Panc1 (cell line): Measurements from ENCODE around the gene SEMA7A. TPM values are rescaled to one million over a fixed set of nuclear protein-coding genes. Genes with fewer than 3 reads are reported as not detected.

Experiments
- ATAC-seq: fragments of 200-7000 bp; cut with Tn5 transposase; 2 replicates; pipeline ENCODE4 v1.9.1; 2020; ENCODE audit warnings: mild to moderate bottlenecking, moderate library complexity
- BruUV-seq: library from RNA; stranded (reverse); fragments of 400-500 nt; replicated peaks from 2 replicates; lab custom pipeline; 2021; lab: Mats Ljungman, UMichigan
- CTCF ChIA-PET: fragments of 300-600 bp; sonication (Branson Sonifier 250); formaldehyde crosslinking; loops from one replicate; lab custom pipeline; 2022; ENCODE audit warnings: antibody characterized with exemption; lab: Charles Lee
- POLR2A ChIA-PET: fragments of 300-600 bp; sonication (Branson Sonifier 250); formaldehyde crosslinking; loops from one replicate; lab custom pipeline; 2022; ENCODE audit warnings: antibody characterized with exemption; lab: Charles Lee
- DNase-seq: peaks from one replicate; pipeline ENCODE4 v3.0.0-alpha.2; 2010; ENCODE audit warnings: low read depth, low spot score
- H3K27ac ChIP-seq: 2 replicates; pipeline ENCODE4 v1.5.1; 2011; ENCODE audit warnings: mild to moderate bottlenecking, low read length, inconsistent platforms
- H3K27me3 ChIP-seq: fragments of 200-500 bp; sonication (Bioruptor generic); 2 replicates; pipeline ENCODE4 v1.6.0; 2014; ENCODE audit warnings: low read length, inconsistent platforms; ENCODE audit not compliant: control insufficient read depth, insufficient read depth
- H3K36me3 ChIP-seq: fragments of 200-500 bp; sonication (Bioruptor generic); 2 replicates; pipeline ENCODE4 v1.5.1; 2014; ENCODE audit warnings: inconsistent platforms, mild to moderate bottlenecking, low read length, moderate library complexity; ENCODE audit not compliant: control insufficient read depth, insufficient read depth
- H3K4me1 ChIP-seq: 2 replicates; pipeline ENCODE4 v1.5.1; 2011; ENCODE audit warnings: inconsistent platforms, mild to moderate bottlenecking, low read length, moderate library complexity; ENCODE audit not compliant: control insufficient read depth, insufficient read depth
- H3K4me3 ChIP-seq, 2 experiments: 2 replicates each; pipeline ENCODE4 v1.5.1; 2011 to 2012; ENCODE audit warnings: low read depth in 2 of 2, low read length in 2 of 2, mild to moderate bottlenecking in 2 of 2, inconsistent platforms in 1 of 2, moderate library complexity in 1 of 2
- H3K9me3 ChIP-seq: fragments of 200-500 bp; sonication (Bioruptor generic); 2 replicates; pipeline ENCODE4 v1.5.1; 2014; ENCODE audit warnings: low read depth, mild to moderate bottlenecking, inconsistent platforms, low read length, moderate library complexity; ENCODE audit not compliant: control insufficient read depth, insufficient read depth
- CTCF ChIP-seq: fragments of 450-650 bp; IDR thresholded peaks from 2 replicates; pipeline ENCODE4 v1.5.1; 2017; ENCODE audit warnings: mild to moderate bottlenecking
- POLR2AphosphoS5 ChIP-seq: IDR thresholded peaks from 2 replicates; pipeline ENCODE4 v1.6.1; 2012; ENCODE audit warnings: mild to moderate bottlenecking, low read depth, low read length, moderate library complexity
- REST ChIP-seq, 2 experiments: IDR thresholded peaks; 2 replicates each; pipeline ENCODE4 v1.6.1; 2011 to 2012; ENCODE audit warnings: low read depth in 2 of 2, control low read depth in 1 of 2, low read length in 1 of 2, mild to moderate bottlenecking in 1 of 2, moderate library complexity in 1 of 2; ENCODE audit not compliant: insufficient read depth in 1 of 2
- SIN3A ChIP-seq: IDR thresholded peaks from 2 replicates; pipeline ENCODE4 v1.6.1; 2012; ENCODE audit warnings: low read depth, mild to moderate bottlenecking, low read length, moderate library complexity, borderline replicate concordance; ENCODE audit not compliant: insufficient read depth
- TCF7L2 ChIP-seq: IDR thresholded peaks from 2 replicates; pipeline ENCODE4 v1.6.1; 2011; ENCODE audit warnings: mild to moderate bottlenecking, low read depth, low read length, inconsistent platforms
- in situ Hi-C: cut with HindIII; loops from 2 replicates; pipeline ENCODE4 v1.10.0; 2016; ENCODE audit warnings: low sequenced_read_pairs, low pct_unique_long_range_greater_than_20kb
- intact Hi-C: fragments of 100-400 bp; cut with micrococcal nuclease; formaldehyde crosslinking; loops from one replicate; pipeline ENCODE4 v1.10.0; 2022; ENCODE audit not compliant: unreplicated experiment
- total RNA-seq: library from RNA; stranded (reverse); gene quantifications from one replicate; pipeline ENCODE4 v1.2.1, GENCODE V29; 2021; ENCODE audit not compliant: unreplicated experiment

The SEMA7A gene
- total RNA-seq, 1 experiment from 2014 or later = 11.2 TPM

DNA sequence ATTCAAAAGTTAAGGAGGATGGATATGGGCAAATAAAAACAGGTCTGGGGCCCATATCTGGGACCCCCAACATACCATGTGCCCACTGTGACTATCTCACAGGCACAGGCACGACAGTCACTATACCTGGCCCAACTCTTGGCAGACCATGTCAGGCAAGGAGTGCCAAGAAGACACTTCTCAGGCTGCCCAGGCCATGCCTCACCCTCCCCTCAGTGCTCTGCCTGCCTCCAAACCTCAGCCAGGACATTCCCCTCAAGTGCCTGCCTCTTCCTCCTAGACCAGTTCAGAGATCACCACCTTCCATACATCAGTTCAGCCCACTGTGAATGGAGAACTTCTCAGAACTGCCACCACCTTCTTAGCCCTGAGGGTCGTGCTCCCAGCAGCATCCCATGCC is 4.4 kb upstream of the SEMA7A start:
- TF ChIP-seq REST (IDR thresholded peaks at IDR 0.05; ENCODE audit: insufficient read depth in 1 of 2, low read depth in 2 of 2, low read length in 1 of 2) = no peak
- TF ChIP-seq CTCF = no peak
- TF ChIP-seq TCF7L2 = no peak
- no peak for TF ChIP-seq POLR2AphosphoS5
- TF ChIP-seq SIN3A = no peak
- H3K27ac ChIP-seq = no peak overlapping the region
- no peak overlapping the region for H3K4me3 ChIP-seq
- ChIA-PET CTCF (interaction anchor here (0.6 to 1.5 kb wide), 3 partner anchors 9 to 59 kb away, joined by 3 to 5 read pairs (median 5); no protein-coding TSS in a partner anchor), POLR2A (no interaction called here)
- H3K4me1 ChIP-seq = peaks cover 8% of the 10 kb centered on the region
- ATAC-seq (no peak), DNase-seq (no peak)
- no peaks in the 10 kb centered on the region for H3K36me3 ChIP-seq
- intact Hi-C loops = loop anchor here (1.0 to 2.0 kb wide), 2 partner anchors 56 to 63 kb away; no protein-coding TSS in a partner anchor
- no TSS peak for BruUV-seq
- in situ Hi-C loops = no loop called here
- no peaks in the 10 kb centered on the region for H3K27me3 ChIP-seq
- H3K9me3 ChIP-seq = no peaks in the 10 kb centered on the region

- ATAC-seq (no peak; the same call in 1 of the 2 replicates), DNase-seq (no peak)
- intact Hi-C loops (loop anchor here (2.0 kb wide), 1 partner anchor 26 kb away; the partner anchor contains the start of gene UBL7), in situ Hi-C loops (no loop called here)
- Histone ChIP-seq H3K4me3 (peak overlapping the region; percentile 71), H3K9me3 (no peaks in the 10 kb centered on the region), H3K36me3 (no peaks in the 10 kb centered on the region), H3K27ac (peak overlapping the region; percentile 76), H3K4me1 (peaks cover 37% of the 10 kb centered on the region), H3K27me3 (no peaks in the 10 kb centered on the region)
- TF ChIP-seq CTCF (no peak), TCF7L2 (no peak), REST (IDR thresholded peaks at IDR 0.05; ENCODE audit: insufficient read depth in 1 of 2, low read depth in 2 of 2, low read length in 1 of 2) (no peak), POLR2AphosphoS5 (no peak), SIN3A (no peak)
- ChIA-PET CTCF (interaction anchor here (0.6 to 0.7 kb wide), 2 partner anchors 27 to 52 kb away, joined by 4 to 5 read pairs; partner anchors contain the start of gene UBL7), POLR2A (no interaction called here)
- BruUV-seq = no TSS peak
Observed at GRCh38 chr15:74434263-74435136, 742 bp upstream of the SEMA7A start.
